Stimulated activated CD8-positive, alpha-beta memory T cell treated with anti-CD3 and anti-CD28 coated beads, Interleukin-7, amount 100 ng/mL, for 48 hours (primary cell): ENCODE results near the gene IMMP1L.
"Not testable (repeated sequence)": the region's sequence is repeated elsewhere in the genome, so short reads cannot be mapped to it uniquely, and the experiment has no call there.

ENCODE experiments used
- DNase-seq, 2 donors: peaks; one replicate each; pipeline ENCODE4 v3.0.0-alpha.2; 2020; ENCODE audit warnings: low read depth in 1 of 2; ENCODE audit errors: extremely low read depth in 1 of 2

The IMMP1L gene

DNA sequence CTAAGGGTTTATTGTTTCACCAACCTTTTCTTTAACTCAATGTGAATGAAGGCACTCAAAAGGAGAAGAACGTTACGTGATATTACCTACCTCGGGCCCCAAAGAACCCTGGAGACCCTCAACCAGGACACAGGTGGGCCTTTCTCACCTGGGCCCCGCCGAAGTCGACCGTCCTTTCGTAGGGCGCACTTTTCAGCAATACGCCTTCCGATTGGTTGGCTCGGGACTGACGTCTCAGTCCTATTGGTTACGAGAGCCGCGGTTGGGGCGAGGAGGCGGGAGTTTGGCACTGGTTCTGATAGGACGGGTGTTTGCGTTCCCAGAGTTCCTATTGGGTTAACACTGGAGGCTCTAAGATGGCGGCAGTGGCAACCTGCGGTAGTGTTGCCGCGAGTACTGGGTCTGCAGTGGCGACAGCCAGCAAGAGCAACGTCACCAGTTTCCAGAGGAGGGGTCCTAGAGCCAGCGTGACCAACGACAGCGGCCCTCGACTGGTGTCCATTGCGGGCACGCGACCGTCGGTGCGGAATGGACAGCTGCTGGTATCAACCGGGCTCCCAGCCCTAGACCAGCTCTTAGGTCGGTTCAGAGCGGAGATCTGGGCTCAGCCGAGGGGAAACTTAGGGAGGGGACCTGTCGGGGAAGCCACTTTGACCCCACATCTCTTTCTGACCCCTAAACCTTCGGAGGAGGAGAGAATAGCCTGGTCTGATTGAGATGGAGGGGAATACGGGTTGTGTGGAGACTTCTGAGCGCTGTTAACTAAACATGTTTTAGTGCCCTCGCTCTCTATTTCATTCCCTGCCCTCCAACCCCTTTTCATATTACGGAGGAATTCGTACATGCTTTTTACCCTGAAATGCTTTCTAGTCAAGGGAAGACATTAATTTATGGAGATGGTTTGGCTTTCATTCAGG is at the start of gene IMMP1L, which contains the start of gene ELP4:
Gene IMMP1L (minus strand): TSS at position 194 of the 917 bp plus-strand sequence. CDS start 46,346 bp downstream, outside the sequence.
Gene ELP4 (plus strand): TSS at position 339 of the 917 bp plus-strand sequence. CDS start 18 bp downstream, at position 357.
- peak; percentile 82 to 93 for DNase-seq

DNA sequence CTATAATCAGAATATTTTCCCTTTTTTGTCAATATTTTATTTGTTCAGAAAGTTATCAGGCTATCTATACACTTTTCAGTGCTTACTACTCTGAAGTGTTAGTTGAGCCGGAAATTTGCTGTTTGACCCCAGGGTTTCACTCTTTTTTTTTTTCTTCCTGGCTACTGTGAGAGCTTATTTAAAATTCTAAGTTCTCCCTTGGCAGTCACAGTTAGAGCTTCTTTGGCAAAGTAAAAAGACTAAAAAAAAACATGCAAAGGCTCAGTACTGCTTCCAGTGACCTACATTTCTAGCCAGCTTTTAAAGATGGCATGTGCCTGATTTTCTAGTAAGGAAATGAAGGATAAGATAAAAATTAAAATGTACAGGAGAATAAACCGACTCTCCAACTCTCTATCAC is 48.6 kb upstream of the IMMP1L start:
- no peak for DNase-seq

DNA sequence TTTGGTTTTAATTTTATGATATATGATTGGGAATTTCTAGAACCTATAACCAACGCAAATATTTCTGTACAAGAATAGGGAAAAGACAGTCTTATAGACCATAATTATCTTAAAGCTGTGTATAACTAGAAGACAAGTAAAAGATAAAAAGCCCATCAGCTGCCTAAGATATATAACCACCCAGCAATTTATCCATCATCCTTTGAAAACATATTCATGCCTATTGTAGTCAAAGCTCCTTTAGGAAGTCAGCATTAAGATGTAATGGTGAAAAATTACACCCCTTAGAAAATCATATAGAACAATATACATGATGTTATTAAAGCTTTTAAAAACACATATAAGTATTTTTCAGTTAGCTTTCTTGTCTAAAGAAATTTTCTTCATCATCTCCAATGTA is 46.5 kb upstream of the IMMP1L start:
- DNase-seq = no peak

DNA sequence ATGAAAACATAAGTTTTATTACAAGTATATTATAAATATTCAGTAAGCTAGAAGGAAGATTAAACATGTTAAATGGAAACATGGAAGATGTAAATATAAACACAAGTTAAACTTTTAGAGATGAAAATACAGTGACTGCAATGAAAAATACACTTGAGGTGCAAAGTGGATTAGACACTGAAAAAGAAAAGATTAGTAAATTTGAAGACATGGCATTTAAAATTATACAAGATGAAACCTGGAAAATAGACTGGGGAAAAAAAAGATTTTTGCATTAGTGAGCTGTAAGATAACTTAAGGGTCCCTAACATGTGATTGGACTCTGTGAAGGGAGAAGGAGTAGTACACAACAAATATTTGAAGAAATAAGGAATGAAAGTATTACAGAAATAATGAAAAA is 33.4 kb upstream of the IMMP1L start:
- no peak for DNase-seq

DNA sequence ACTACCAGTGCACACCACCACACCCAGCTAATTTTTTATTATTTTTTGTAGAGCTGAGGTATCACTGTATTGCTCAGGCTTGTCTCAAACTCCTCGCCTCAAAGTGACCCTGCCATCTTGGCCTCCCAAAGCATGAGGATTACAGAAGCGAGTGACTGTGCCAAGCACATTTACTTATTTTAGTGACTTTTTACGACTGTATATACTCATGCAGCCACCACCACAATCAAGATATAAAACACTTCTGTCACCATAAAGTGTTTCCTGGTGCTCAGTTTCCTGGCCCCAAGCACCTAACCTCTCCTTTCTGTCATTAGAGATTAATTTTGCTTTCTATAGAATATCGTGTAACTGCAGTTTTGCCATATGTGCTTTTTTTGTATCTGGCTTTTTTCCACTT is 26.1 kb upstream of the IMMP1L start:
- no peak for DNase-seq

DNA sequence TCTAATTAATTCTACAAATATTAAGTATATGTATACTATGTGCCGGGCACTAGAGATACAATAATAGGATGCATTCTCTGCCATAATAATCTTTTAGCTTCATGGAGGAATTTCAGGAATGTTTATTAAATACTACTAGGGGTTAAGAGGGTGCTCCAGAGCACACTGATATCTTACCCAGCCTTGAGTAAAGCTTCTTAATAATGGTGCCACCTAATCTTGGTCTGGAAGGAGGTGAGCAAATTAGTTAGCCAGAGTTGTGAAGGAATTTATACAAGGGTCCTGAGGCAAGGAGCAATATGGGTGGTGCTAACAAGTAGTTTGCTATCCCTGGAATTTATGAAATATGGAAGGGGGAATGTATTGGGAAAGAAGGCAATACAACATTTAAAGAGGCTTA is 21.9 kb upstream of the IMMP1L start:
- no peak for DNase-seq

- no peak for DNase-seq
Measured at GRCh38 chr11:31529701-31530100, 20.3 kb upstream of the IMMP1L start.

DNA sequence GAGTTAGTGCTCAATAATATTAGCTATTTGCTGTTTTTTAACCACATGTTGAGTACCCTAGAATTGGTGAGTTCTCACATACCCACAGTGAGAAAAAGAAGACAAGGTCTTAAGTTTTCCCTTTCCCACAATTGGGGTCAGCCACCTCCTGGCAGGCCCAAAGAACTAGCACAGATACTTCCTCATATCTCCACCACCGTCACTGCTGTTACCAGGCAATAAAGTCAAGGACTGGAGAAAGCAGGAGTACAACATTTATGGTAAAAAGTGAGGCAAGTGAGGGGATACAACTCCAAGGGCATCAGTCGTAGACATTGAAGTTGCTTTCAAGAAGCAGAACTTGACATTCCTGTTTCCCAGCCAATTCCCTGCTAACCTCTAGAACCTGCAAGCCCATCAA is 19.8 kb upstream of the IMMP1L start:
- no peak for DNase-seq

DNA sequence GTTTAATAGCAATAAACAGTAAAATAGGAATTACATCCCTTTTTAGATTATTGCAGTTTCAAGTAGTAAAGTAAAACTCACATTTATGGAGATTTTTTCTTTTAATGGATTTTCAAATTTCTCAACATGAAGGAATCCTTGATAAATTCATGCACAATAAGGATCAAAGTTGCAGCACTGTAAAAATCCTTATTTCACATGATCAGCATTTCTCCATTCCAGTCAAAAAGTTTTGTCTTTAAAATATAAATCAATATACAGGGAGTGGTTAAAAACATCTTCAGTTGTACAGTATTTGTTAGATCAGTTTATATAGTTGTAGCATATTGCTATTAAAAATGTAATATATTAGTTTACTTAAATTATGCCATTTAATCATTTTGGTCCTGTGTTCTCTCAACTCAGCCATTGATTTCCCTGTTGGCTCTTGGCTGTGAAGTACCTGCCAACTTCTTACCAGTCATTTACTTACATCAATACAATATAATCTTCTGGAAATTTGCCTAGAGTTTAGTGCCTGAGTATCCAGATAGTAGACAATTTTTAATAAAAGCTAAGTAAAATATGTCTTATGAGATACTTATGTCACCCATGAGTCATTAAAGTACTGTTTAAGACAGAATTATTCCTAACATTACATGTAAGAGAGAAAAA is 12.2 kb upstream of the IMMP1L start:
- DNase-seq = no peak

DNA sequence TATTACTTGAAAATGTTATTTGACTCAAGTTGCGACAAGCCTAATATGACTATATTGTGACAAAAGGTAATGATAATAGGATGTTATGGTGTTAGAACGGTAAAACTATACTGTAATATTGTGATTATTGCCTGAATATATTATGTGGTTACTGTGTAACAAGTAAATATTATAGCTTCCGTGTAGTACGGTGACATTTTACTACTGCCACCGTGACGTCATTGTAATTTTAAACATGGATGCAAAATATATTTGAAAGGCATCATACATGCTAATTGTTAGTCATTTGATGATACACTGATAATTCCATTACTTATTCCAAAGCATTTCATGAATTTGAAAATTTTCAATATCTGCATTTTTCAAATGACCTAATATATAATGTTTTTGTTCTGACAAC is 2.7 kb upstream of the IMMP1L start:
- no peak for DNase-seq

- DNase-seq = no peak
Measured at GRCh38 chr11:31509051-31509428, 382 bp downstream of the IMMP1L start.

DNA sequence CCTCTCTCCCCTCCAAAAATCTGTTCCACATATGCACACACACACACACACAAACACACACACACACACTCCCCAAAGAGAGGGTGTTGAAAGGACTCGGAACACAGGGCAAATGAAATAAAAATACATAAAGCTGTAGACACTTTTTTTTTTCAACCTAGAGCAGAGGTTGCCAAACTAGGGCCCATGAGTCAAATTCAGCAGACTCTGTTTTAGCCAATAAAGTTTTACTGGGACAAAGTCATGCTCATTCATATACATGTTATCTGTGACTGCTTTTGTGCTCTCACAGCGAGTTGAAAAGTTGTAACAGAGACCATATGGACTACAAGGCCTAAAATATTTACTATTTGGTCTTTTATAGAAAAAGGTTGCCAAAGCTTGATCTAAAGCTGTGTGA is 8.9 kb downstream of the IMMP1L start:
- no peak for DNase-seq

- no peak for DNase-seq
Measured at GRCh38 chr11:31499576-31500178, 9.7 kb downstream of the IMMP1L start.

DNA sequence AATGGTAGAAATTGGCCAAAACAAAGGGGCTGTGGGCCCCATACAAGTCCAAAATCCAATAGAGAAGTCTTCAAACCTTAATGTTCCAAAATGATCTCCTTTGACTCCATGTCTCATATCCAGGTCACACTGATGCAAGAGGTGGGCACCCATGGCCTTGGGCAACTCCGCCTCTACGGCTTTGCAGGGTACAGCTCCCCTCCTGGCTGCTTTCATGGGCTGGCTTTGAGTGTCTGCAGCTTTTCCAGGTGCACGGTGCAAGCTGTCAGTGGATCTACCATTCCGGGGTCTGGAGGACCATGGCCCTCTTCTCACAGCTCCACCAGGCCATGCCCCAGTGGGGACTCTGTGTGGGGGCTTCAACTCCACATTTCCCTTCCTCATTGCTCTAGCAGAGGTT is 15.7 kb downstream of the IMMP1L start:
- DNase-seq = not testable (repeated sequence)

- DNase-seq = no peak
Measured at GRCh38 chr11:31493235-31493634, 16.2 kb downstream of the IMMP1L start.

DNA sequence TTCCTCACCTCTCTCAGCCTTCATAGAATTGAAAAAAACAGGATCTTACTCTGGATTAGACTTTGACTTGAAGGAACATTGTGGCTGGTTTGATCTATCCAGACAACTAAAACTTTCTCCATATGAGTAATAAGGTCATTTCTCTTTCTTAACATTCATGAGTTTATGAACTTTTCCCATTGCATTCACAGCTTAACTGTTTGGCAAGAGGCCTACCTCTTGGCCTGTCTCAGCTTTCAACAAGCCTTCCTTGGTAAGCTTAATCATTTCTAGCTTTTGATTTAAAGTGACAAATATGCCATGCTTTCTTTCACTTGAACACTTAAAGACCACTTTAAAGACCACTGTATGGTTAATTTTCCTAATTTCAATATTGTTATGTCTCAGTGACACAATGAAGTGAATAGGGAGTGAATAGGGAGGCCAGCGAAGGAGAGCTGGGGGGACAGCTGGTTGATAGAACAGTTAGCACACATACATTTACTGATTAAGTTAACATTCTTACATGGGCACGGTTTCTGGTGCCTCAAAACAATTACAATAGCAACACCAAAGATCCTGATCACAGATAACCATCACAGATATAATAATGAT is 17.0 kb downstream of the IMMP1L start:
- no peak for DNase-seq

- no peak for DNase-seq
Measured at GRCh38 chr11:31487848-31488247, 21.6 kb downstream of the IMMP1L start.

GRCh38 chr11:31484497-31484896 is 24.9 kb downstream of the IMMP1L start:
- no peak for DNase-seq

- DNase-seq = no peak
Measured at GRCh38 chr11:31480930-31481329, 28.5 kb downstream of the IMMP1L start.

GRCh38 chr11:31479066-31479465 is 30.4 kb downstream of the IMMP1L start:
- DNase-seq = no peak

GRCh38 chr11:31478223-31478590 is 31.2 kb downstream of the IMMP1L start:
- no peak for DNase-seq
